Middle frontal gyrus (tissue), 1 donor: Measurements from ENCODE around the gene SCN4B.
A peak's percentile ranks its signal among the peaks of the same experiment; 100 is the strongest.
"Not testable (repeated sequence)": the region's sequence is repeated elsewhere in the genome, so short reads cannot be mapped to it uniquely, and the experiment has no call there.

Experiments
- DNase-seq: peaks from one replicate; pipeline ENCODE4 v3.0.0-alpha.2; 2015; ENCODE audit warnings: low spot score; ENCODE audit errors: extremely low spot score

The SCN4B gene

GRCh38 chr11:118152552-118153471 is at the start of gene SCN4B:
TSS of gene SCN4B (minus strand) at chr11:118152823. CDS start at chr11:118152673, 150 bp downstream.
- DNase-seq, result peak; percentile 49

GRCh38 chr11:118201966-118202365 is 49.3 kb upstream of the SCN4B start:
- DNase-seq, result no peak

- DNase-seq, result no peak
Measured at GRCh38 chr11:118200901-118201680, 48.5 kb upstream of the SCN4B start.

DNA sequence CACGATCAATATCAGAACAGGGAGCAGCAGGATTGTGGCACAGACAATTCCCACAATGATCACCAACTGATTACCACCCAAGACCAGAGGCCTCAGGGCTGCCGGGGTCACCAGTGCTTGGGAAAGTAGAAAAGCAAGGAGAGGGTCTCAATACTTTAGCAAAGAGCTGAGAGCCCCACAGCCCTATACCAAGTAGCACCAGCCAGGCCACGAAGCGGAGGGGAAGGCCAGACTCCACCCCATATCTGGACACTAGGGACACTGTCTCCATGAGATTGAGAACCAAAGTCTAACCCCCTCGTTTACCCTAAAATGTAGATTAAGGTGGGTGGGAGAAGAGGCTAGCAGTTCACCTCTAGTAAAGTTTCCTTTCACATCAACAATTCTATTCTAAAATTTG is 47.9 kb upstream of the SCN4B start:
- no peak for DNase-seq

GRCh38 chr11:118199135-118199534 is 46.5 kb upstream of the SCN4B start:
- no peak for DNase-seq

- peak; percentile 36 for DNase-seq
Measured at GRCh38 chr11:118198370-118198769, 45.7 kb upstream of the SCN4B start.

DNA sequence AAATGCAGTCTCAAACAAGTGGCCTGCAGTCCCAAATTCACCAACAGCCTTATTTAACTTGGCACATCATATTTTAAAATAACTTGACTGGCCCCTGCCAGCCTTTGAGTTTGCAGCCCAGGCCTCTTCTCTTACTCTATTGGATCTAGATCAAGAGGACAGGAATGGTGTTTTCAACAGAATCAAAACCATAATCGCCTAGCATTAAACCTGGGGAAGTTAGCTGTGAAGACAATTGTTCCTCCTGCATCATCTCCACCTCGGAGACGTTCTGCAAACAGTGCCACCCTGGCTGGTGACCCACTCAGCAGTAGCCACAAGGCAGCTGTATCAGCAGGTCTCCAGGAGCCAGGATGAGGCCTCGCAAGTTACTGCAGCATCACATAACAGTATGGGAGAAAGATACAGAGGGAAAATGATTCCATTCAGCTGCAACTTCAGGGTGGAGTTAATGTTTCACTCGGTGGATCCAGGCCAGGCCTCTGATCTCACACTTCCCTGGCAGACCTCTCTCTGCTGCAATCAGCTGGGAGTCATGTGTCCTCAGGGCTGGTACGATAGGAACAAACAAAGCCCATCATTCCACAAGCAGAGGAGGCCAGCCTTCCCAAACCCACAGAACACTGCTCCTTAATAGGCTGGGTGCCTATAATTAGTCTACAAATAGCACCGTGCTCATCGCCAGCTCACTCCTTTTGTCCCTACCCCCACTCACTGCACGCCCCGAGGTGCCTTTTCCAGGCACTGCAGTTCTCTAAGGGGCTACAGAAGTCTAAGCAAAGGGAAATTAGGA is 42.4 kb upstream of the SCN4B start:
- DNase-seq, result peak; percentile 38

DNA sequence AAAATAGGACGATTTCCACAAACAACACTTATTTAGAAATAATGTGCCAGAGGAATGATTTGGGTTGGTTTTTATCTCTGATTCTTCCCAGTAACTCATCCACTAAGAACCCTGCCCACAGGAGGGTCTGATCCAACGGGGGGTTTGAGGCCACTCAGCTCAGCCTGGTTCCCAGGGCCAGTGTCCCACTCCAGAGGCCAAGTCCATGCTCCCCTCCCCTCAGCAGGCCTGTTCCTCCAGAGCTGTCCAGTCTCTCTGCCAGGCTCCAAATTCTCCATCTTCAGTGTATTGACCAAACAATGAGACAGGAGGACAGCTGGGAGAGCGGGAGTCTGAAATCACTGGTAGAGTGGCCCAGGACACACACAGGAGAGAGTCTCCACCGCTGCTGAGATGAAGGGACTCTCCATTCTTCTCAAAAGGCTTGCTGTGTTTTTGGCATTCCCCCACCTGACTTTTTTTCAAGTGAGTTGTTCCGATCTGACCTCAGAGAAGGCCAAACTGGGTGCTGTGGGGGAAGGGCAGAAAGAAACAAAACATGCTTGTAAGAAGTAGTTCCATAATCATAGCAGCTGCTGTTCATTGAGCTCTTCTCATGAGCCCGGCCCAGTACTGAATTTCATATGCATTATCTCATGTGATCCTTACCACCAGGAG is 41.4 kb upstream of the SCN4B start:
- no peak for DNase-seq

GRCh38 chr11:118192817-118193216 is 40.2 kb upstream of the SCN4B start:
- DNase-seq, result not testable (repeated sequence)

DNA sequence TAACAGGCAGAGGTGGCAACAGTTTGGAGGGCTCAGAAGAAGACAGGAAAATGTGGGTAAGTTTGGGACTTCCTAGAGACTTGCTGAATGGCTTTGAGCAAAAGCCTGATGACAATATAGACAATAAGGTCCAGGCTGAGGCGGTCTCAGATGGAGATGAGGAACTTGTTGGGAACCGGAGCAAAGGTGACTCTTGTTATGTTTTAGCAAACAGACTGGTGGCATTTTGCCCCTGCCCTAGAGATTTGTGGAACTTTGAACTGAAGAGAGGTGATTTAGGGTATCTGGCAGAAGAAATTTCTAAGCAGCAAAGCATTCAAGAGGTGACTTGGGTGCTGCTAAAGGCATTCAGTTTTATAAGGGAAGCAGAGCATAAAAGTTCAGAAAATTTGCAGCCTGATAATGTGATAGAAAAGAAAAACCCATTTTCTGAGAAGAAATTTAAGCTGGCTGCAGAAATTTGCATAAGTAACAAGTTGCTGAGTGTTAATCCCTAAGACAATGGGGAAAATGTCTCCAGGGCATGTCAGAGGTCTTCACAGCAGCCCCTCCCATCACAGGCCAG is 38.4 kb upstream of the SCN4B start:
- DNase-seq, result not testable (repeated sequence)

DNA sequence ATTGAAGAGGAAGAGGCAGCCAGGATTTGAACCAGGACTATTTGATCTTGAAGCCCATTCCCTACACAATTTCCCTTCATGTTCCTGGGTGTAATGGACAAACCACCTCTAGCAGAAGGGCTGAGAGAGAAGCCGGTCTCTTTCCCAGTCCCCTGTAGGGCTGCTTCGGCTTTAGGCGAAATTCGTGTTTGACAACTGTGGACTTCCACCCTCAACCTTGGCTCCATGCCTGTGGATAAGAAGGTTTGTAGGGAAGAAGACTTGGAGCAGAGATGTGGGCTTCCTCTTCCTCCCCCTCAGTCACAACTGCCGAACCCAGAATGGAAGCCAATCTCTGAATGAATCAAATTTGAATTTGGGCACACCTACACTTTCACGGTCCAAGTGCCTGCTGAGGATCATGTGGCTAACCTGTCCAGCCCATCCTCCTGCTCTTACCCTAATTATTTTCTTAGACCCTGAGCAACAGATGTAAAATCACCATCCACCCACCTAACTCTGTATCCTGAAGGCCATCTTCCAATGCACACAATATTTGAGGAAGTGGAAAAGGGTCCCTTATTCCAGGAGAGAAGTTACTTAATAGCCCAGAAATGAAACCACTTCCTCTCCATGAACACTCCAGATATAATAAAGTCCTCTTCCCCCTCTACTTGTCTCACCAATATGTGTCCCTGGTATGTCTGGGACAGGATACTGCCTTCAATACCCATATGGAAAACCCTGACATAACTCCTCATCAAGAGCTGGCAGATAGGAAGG is 33.9 kb upstream of the SCN4B start:
- no peak for DNase-seq

GRCh38 chr11:118184784-118185579 is 32.4 kb upstream of the SCN4B start:
- no peak for DNase-seq

GRCh38 chr11:118183691-118184090 is 31.1 kb upstream of the SCN4B start:
- DNase-seq, result not testable (repeated sequence)

DNA sequence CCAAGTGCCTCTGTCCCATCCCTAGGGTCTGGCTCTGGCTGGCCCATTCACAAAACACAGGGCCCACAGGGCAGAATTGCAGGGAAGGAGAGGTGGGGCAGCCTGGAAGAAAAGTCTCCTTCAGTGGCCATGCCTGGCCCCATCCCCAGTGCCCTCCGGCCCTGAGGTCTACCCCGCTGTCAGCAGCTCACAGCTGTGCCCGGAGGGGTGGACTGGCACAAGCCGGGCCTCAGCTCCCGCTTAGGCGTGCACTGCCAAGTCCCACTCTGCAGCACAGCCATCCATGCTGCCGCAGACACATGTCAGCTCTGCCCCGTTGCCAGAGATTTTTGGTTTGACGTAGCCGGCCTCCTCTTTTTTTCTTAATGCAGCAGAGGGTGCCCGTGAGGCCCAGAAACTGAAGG is 27.7 kb upstream of the SCN4B start:
- peak; percentile 81 for DNase-seq

DNA sequence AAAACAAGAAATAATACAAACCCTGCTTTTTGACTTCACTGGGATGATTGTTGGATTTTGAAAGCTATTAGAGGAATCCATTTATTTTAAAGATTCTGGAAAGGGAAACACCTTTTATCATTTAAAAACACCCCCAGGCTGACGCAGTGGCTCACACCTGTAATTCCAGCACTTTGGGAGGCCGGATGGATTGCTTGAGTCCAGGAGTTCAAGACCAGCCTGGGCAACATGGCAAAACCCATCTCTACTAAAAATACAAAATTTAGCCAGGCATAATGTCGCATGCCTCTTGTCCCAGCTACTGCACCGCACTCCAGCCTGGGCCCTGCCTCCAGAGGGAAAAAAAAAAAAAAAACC is 24.1 kb upstream of the SCN4B start:
- no peak for DNase-seq

DNA sequence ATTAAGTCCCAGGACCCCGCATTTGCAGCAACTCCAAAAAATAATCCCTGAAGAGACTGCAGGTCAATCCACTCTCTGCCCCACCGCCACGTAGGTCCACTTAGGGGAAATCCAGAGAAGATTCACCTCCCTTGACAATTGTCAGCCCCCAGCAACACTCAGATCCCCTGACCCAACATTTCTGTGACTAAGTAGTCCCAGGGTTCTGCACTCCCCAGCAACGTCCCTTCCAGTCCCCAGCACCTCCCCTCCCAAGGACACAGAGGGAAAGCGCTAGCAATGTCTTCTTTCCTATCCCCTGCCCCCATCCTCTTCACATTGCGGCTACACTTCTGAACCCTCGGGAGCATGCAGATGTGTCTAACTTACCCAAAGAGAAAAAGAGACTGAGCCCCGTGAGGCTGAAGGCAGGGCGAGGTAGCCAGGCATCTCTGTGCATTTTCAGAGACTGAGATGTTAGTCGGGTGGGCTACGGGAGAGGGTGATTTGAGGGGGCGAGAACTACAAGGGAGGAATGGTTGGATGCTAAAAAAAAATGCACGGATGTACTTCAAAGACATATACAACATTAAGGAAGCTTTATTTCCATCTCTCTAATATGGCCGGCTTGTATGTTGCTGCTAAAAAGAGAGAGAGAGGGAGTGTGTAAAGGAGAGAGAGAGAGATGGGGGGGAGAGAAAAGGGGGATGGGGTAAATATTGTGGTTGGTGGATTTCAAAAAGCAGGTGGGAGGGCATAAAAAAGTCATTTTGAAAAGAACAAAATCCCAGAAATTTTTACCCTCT is 23.6 kb upstream of the SCN4B start, which contains the start of gene SCN2B:
Gene SCN2B (minus strand): TSS at position 647 of the 785 bp plus-strand sequence. CDS start 208 bp downstream, at position 439.
- DNase-seq, result no peak

- DNase-seq, result no peak
Measured at GRCh38 chr11:118175031-118175992, 22.7 kb upstream of the SCN4B start.
